NCI-H1048 (cell line): ENCODE measurements around the gene KIAA1755.

Experiments used
- DNase-seq: peaks from one replicate; lab custom pipeline; 2025; lab: John Stamatoyannopoulos, UW

KIAA1755 gene

GRCh38 chr20:38181971-38182370, 78.6 kb downstream of the KIAA1755 start:
- no peak for DNase-seq

DNA sequence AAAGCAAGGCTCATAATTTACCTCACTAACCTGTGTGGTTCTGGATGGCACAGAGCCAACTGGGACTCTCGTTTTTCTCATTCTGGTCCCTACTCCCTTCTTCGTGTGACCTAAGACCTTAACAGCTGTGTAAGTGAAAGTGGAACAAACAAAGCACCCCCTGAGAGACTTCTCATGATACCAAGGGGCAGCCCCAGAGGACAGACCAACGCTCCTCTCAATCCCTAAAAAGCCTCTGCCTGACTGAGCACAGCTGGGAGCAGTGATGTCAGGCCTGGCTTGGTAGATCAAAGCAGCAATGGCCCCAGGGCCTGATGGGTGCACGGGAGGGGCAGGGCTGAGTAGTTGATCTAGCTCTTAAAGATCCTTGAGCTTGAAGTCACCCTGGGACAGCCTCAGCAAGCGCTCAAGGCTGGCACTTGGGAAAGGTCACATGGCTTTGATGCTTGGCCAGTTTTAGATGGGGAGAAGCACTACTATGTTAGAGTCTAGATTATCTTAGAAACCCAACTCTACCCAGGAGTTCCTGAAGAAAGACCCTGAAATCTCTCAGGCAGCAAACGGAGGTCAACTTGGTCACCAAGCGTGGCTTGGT, 79.2 kb downstream of the KIAA1755 start:
- DNase-seq: no peak

DNA sequence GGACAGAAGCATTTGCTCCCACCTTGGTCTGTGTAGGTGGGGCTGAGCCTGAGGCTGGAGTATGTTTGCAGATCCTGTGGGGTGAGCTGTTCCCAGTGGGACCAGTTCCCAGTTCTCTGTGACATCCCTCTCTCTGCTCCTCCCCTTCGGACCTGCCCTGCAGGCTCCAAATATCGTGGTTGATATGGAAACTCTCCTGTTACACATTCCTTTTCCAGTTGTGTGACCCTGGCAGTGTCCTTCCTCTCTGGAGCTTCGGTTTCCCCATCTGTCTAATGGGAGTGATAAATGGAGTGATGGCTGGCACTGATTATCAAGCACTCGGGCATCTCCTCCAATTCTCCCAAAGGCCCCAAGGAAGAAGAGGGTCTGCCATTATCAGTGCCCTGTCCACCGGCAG, 79.8 kb downstream of the KIAA1755 start:
- no peak for DNase-seq

DNA sequence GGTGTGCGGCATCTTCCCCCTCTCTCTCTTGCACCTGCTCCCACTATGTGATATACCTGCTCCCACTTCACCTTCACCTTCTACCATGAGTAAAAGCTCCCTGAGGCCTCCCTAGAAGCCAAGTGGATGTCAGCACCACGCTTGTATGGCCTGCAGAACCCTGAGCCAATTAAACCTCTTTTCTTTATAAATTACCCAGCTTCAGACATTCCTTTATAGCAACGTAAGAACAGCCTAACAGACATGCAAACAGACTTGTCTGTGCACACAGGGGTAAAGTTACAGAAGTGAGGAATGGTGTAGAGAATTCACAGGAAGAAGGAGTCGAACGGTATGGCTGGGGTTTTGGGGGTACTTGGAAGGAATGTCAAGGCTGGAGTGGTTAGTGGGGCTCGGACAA, 80.7 kb downstream of the KIAA1755 start:
- DNase-seq: no peak

- DNase-seq: no peak
Observed at GRCh38 chr20:38178581-38178980, 82.0 kb downstream of the KIAA1755 start.

DNA sequence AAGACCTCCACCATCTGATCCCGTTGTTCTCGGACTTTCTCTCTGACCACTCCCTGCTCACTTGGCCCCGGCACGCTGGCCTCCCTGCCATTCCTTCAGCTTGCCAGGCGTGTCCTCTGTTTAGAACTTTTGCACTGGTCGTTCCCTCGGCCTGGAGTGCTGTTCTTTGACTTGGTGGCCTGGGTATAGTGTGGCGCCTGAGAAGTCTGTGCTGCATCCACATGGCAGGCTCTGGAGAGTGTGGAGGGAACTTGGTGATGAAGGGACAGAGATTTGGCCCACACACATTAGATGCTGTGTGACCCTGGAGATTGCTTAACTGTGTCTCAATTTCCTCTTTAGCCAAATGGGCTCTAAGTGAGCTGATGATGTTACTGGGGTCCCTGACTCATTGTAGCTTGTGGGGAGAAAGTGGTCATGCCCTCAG, 82.5 kb downstream of the KIAA1755 start:
- no peak for DNase-seq

DNA sequence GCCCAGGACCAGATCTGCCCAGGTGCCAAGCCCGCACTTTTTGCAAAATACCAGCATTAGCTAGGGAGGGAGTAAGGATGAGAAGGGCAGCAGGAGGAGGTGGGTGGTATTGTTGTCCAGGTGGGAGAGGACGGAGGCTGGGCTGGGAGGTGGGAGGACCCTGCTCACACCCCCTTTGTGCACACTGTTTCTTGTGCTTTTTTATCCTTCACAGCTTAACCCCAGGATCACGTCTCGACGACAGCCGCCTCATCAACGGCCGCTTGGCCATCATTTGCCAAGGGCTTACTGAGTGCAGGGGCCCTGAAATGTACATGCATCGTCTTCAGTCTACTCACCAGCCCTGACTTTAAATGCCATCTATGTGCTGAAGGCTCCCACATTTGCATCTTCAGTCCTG, 83.3 kb downstream of the KIAA1755 start:
- no peak for DNase-seq

DNA sequence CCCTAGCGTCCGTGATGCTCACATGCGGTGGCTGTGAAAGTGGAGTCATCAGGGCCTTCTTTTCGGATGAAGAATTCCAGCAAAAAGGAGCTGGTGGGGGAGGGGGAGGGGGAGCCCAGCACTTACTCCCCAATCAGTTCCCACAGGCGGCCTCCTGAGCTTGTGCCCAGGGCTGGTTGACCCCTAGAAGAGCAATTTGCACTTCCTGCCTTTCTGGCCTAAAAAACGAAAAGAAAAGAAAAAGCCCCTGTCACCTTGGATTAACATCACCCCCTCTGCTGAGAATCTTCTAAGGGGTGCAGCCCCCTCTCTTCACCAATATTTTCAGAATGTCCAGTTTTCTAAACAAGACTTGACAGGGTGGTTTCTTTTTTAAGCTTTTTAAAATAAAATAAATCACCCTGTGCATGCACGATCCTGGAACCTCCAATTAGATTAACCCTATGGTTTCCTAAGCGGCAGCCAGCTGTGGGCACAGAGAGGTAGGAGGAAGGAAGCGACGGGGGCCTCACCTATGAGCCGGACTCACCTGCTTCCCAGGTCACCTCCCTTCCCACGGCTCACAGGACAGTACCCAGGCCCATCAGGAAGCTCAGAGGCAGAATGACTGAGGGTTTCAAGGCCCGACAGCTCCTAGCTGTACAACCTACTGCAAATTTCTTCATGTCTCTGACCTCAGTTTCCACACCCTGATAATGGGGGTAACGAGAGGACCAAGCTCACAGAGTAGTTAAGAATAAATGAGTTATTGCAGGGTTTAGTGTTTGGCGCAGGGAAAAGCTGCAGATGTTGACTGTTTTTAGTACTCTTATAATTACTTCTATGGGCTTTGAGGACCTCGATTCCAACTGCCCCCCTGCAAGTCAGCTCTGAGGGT, 85.0 kb downstream of the KIAA1755 start:
- no peak for DNase-seq

GRCh38 chr20:38173237-38174156, 87.0 kb downstream of the KIAA1755 start:
- no peak for DNase-seq

GRCh38 chr20:38172408-38172807, 88.1 kb downstream of the KIAA1755 start:
- DNase-seq: no peak

- no peak for DNase-seq
Observed at GRCh38 chr20:38171675-38172043, 88.9 kb downstream of the KIAA1755 start.

GRCh38 chr20:38170826-38171674, 89.5 kb downstream of the KIAA1755 start:
- no peak for DNase-seq

DNA sequence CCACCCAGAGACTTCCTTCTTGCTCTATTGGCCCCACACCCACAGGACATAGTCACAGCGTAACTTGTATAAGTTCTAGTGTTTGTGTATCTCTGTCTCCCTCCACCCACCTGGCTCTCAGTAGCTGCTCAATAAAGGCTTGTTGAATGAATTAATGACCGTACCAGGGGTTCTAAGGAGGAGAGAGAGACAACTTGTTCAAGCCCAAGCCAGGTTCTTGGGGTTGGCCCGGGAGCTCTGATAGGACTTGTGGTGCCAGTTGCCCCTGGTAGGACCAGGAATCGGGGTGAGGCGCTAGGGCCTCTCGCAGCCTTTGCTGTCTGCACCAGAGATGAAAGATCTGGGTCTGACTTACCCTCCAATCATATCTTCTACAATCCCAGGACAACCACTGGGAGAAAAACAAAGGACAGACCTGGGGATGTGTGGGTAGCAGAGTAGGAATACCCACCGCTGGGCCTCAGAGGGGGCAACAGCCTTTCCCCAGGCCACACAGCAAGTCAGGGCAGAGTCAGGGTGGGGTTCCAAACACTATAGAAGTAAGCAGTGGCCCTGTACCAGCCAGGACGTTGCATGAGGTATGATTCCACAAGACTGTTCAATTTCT, 90.2 kb downstream of the KIAA1755 start:
- no peak for DNase-seq

GRCh38 chr20:38169636-38170193, 90.8 kb downstream of the KIAA1755 start:
- no peak for DNase-seq

GRCh38 chr20:38168791-38169589, 91.5 kb downstream of the KIAA1755 start:
- no peak for DNase-seq

GRCh38 chr20:38167851-38168760, 92.4 kb downstream of the KIAA1755 start:
- no peak for DNase-seq

DNA sequence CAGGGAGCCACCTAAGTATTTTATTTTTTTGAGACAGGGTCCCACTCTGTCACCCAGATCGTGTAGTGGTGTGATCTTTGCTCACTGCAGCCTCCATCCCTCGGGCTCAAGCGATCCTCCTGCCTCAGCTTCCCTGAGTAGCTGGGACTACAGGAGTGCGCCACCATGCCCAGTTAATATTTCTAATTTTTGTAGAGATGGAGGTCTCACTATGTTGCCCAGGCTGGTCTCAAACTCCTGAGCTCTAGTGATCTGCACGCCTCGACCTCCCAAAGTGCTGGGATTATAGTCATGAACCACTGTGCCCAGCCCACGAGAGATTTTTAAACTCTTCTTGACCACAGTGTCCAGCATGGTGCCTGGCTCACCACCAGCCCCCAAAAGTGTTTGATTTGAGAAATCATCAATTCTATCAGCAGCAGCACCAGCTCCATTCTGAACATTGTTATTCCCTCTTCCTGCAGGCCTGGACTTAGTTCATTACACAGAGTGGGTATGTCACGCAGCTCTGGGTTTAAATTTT, 93.1 kb downstream of the KIAA1755 start:
- no peak for DNase-seq

DNA sequence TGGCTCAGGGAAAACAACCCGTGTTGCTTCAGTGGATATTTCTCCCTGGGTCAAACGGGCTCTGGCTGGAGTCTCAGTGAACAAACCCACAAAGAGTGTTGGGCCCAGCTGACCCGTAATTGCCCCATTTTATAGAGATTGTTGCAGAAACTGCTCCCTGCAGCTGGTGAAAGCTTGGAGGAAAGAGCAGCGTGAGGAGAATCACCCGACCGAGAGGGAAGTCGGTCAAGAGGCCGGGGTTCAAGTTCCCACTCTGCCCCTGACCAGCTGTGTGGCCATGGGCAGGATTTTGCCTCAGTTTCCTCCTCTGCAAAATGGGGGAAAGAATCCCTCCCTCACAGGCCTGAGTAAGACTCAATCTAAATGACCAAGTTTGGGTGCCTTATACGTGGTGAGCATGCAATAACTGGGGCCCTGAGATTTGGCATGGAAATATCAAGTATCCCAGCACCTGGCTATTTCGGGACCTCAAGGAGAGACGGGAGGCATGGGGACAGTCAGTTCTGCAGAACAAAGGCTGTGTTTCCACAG, 93.8 kb downstream of the KIAA1755 start:
- DNase-seq: no peak
